GM19193 (cell line): ENCODE data around the gene TBC1D19.

Source experiments
- POLR2A ChIP-seq: IDR thresholded peaks from 4 replicates; pipeline ENCODE4 v1.6.1; 2011; ENCODE audit not compliant: insufficient read depth, insufficient read length; ENCODE audit errors: extremely low read depth

The TBC1D19 gene

GRCh38 chr4:26713563-26714151 lies 129.8 kb downstream of the TBC1D19 start:
- TF ChIP-seq POLR2A: no peak

DNA sequence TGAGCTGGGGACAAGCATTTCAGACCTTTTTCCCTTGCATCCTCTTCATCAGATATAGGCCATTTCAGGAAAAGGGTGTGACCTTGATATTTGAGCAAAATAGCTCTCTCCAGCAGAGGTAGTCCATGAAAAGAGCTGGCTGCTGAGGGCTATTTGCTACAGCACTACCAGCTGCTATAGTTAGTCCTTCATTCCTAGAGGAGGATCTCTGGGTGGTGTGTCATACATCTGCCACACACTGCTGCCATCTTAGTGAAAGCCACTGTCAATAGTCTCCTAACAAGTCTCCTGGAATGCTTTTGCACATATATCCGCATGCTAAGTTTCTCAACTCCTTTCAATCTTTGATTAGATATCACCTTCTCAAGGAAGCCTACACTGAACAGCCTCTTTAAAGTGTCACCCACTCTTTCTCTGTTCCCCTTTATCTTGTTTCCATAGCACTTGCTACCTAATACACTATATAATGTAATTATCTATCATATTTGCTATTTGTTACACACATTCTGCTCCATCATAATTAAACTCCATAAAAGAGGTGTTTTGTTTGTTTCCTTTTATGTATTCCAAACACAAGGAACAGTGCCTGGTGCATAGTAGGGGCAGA lies 131.9 kb downstream of the TBC1D19 start:
- no peak for TF ChIP-seq POLR2A

DNA sequence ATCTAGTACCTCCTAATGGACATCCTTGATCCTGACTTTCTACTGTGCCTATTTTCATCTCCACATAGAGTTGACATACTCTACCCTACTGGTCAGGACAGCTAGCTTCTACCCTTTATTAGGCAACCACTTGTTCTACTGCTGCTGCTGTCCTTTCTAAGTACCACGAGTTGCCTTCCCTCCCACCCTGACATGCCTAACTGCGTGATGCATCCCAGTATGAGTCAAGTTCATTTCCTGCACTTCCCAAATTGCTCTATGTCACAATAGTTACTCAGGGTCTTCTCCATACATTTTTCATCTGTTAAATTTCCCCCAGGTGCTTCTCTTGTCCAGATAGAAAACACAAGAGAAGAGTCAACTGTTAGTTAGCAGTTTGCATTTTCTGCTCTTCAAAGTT lies 133.4 kb downstream of the TBC1D19 start:
- TF ChIP-seq POLR2A: no peak

GRCh38 chr4:26719954-26720552 lies 136.2 kb downstream of the TBC1D19 start:
- no peak for TF ChIP-seq POLR2A

GRCh38 chr4:26721685-26722084 lies 137.8 kb downstream of the TBC1D19 start:
- no peak for TF ChIP-seq POLR2A

- TF ChIP-seq POLR2A: no peak
These were observed 139.3 kb downstream of the TBC1D19 start for GRCh38 chr4:26723216-26723615.

- TF ChIP-seq POLR2A: no peak
These were observed 140.7 kb downstream of the TBC1D19 start for GRCh38 chr4:26724534-26724933.

- TF ChIP-seq POLR2A: no peak
These were observed 142.9 kb downstream of the TBC1D19 start for GRCh38 chr4:26726655-26727387.

DNA sequence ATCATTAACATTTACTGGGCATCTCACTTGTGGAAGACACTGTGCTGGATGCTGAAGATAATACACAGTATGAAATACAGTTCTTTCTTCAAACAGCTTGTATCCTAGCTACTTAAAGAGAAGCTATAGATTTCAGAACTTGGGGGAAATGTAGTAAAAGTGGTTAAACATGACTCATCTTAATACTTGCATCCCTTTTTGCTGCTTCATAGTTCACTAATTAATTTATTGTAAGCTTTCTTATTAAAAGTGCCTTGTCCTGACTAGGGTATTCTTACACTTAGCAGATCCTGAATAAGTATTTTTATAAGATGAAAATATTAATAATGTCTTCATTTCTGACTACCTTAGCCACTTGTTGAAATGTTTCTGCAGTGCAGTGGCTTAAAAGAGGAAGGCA lies 144.0 kb downstream of the TBC1D19 start:
- no peak for TF ChIP-seq POLR2A

GRCh38 chr4:26729027-26729426 lies 145.1 kb downstream of the TBC1D19 start:
- no peak for TF ChIP-seq POLR2A

GRCh38 chr4:26729547-26729946 lies 145.7 kb downstream of the TBC1D19 start:
- no peak for TF ChIP-seq POLR2A

DNA sequence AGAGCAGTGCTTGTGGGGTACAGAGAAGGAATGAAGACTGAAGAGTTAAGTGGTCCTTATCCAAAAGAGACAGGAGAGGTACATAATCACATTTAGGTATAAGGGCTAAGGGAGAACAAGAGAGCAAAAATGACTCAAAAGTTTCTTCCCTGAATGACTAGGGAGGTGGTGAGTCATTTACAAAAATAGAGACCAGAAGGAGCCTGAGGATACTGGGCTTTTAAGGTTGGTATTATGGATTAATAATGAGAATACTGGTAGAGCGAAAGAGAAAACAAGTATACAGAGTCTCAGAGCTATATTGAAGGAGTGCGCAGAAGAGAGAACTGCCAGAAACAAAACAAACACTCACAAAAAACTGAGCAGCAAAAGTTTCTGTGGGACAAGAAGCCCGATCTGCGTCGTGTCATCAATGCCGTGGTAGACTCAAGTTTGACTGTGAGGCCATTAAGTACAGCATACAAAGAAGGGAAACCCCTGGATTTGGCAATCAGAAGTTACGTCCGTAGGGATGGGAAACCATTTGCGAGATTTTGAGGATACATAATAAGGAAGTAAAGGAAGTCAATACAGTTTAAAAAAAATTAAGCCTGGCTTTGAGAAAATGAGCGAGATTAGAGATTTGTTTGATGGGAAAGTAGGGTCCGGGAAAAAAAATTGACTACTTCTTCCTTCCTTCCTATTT lies 147.6 kb downstream of the TBC1D19 start:
- TF ChIP-seq POLR2A: no peak

DNA sequence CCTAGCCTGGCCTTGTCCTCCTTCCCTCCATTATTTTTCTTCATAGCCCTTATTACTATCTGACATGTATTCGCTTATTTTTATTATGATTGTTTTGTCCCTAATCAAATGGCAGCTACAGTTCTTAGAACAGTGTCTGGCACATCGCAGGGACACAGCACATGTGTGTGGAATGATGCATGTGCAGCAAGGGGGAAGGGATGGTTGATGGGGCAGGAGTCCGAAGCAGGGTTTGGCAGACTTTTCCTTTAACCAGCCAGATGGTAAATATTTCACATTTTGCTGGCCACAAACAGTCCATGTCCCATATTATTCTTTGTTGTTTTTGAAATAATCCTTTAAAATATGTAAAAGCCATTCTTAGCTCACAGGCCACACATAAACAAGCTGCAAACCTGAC lies 148.5 kb downstream of the TBC1D19 start:
- no peak for TF ChIP-seq POLR2A

GRCh38 chr4:26736621-26737020 lies 152.7 kb downstream of the TBC1D19 start:
- TF ChIP-seq POLR2A: no peak

GRCh38 chr4:26737385-26737784 lies 153.5 kb downstream of the TBC1D19 start:
- TF ChIP-seq POLR2A: no peak
